GM21619 (cell line): ENCODE measurements around the gene PWWP2A.
"Not testable (repeated sequence)": the region's sequence is repeated elsewhere in the genome, so short reads cannot be mapped to it uniquely, and the experiment has no call there.

Source experiments
- ATAC-seq: cut with Tn5 transposase; IDR thresholded peaks from one replicate; pipeline ENCODE4 v1.9.1; 2021; ENCODE audit not compliant: unreplicated experiment

PWWP2A gene

DNA sequence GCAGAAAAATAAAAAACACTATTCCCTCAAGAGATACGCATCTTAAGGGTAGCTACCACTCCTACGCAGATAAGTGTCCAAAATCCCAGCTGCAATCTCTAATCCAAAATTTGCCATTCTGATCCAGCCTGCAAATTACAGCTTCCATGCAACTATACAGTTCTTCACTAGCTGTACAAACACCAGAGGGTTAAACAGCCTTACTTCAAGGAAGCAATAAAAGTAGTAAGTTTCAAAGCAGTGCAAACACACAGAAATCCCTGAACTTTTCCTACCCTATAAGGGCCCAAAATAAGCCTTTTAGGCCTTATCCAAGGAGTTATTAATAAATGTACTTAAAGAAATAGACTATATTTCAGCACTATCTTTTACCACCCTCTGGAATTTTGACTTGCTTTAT lies 39.5 kb downstream of the PWWP2A start:
- no peak for ATAC-seq

GRCh38 chr5:160076997-160077396 lies 42.3 kb downstream of the PWWP2A start:
- no peak for ATAC-seq

DNA sequence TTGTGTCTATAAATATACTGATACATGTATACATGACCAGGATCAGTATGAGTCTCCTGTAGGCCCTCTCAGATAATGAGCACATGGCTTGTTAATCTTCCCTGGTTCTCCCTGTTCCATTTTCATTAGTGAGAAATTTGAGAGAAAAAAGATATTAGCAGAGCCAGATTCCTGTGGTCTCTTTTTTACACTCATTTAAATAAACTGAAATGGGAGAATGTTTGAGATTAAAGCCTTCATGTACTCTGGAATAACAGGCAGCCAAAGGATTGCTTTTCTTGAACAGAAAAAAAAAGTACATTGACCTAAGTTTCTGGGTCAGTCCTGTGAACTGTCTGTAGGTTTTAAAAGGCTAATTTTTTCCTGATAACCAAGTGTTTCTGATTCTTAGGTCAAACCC lies 44.2 kb downstream of the PWWP2A start:
- no peak for ATAC-seq

- no peak for ATAC-seq
Measured at GRCh38 chr5:160071916-160072315, 47.3 kb downstream of the PWWP2A start.

GRCh38 chr5:160071516-160071915 lies 47.7 kb downstream of the PWWP2A start:
- ATAC-seq = no peak

- not testable (repeated sequence) for ATAC-seq
Measured at GRCh38 chr5:160069120-160069519, 50.1 kb downstream of the PWWP2A start.

DNA sequence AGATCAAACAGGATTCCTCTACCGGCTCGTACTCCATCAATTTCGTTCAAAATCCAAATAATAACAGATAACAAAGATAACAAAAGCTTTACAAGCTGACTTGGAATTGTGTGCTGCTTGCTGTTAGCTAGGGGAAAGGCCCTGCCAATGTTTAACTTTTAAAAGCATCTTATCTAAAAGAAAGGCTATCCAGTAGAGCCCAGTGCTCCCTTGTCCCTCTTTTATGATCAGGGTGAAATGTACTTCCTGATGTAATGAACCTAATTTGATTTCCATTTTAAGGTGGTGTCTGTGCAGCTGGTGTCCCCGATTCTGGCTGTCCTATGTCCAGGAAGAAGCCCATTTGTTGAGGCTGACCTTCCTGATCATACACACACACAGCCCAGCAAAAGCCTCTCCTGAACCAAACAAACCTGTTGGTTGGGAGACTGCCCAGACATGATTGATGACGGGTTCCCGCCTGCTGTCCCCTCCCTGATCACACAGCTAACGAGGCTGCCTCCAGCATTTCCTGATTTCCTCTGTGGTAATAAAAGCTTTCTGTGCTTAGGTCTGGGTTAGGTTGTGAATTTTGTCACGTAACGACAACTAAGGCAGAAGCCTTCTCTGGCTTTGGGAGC lies 54.1 kb downstream of the PWWP2A start:
- no peak for ATAC-seq

DNA sequence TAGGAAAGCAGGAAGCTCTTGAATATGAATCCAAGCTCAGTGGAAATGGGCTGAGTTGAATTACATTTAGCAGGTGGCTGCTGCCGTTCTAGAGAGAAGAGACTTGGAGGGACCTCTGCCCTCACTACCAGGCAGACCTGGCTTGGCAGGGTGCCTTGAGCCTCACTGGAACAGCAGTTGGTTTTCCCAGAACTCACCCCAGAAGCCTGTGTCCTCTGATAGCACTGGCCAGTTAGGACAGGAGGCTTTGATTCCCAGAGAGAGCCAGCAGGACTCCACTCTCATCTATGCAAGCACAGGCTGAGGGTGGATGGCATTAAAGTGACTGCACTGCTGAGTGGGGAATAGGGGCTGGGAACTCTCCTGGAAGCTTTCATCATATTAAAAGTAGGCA lies 54.8 kb downstream of the PWWP2A start:
- no peak for ATAC-seq

DNA sequence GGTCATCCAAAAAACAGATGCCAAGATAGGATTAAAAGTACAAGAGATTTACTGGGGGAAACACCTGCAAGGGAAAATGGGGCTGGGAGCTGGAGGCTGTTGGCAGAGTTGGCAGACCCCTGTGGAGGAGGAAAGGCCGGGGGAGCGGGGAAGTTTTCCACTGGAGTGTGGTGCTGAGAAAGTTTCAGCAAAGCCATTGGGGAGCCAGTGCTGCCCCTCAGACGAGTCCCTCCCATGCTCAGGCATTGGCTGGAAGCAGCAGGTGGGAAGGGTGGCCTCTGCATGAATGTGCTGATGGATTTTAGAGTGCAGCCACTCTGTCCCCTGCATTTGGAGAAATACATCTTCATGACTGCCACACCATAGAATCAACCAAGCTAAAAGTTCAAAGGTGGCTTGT lies 57.5 kb downstream of the PWWP2A start:
- ATAC-seq = no peak

DNA sequence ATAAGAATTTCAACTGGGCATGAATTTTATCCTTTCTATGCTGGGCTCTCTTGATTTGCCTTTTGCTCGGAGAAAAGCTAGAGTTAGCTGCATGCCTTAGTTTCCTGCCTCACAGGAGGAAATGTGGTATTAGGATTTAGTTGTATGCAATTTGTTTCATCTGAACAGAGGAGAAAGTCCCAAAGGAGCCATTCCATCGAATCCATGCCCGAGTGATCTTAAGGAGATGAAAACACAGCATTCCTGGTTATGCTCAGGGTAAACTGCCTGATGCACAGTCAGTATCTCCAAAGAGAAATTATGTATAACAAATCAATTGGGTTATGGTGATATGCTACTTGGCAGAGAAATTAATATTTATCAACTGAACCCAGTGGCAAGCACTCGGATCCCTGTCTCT lies 59.2 kb downstream of the PWWP2A start:
- no peak for ATAC-seq

GRCh38 chr5:160057256-160057655 lies 62.0 kb downstream of the PWWP2A start:
- no peak for ATAC-seq

DNA sequence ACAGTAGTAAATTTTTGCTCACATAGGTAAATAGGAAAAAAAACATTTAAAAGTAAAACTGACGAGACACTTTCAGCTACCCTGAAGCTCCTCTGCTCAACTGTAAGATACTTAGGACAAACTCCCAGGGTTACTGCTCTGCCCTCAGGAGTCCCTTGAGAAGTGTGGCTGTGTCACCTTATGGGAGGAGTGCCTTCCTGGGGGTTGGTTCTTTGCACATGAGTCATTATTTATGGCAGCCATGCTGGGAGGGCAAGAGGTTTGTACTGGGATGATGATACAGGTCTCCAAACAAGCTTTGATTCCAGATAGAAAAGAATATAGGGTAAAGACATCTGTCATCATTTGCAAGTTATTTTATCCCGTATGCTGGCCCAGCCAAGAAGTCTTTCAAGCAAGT lies 64.4 kb downstream of the PWWP2A start:
- ATAC-seq = no peak

- ATAC-seq = no peak
Measured at GRCh38 chr5:160054047-160054446, 65.2 kb downstream of the PWWP2A start.

GRCh38 chr5:160049099-160049498 lies 70.2 kb downstream of the PWWP2A start:
- no peak for ATAC-seq

DNA sequence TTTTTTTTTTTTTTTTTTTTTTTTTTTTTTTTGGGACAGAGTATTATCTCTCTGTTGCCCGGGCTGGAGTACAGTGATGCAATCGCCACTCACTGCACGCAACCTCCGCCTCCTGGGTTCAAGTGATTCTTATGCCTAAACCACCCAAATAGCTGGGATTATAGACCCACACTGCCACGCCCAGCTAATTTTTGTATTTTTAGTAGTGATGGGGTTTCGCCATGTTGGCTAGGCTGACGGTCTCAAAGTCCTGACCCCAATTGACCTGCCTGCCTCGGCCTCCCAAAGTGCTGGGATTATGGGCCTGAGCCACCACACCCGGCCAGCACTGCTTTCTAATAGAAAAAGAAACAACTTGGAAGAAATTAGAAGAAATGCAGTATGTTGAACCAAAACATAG lies 71.1 kb downstream of the PWWP2A start:
- ATAC-seq = no peak

GRCh38 chr5:160047423-160047822 lies 71.8 kb downstream of the PWWP2A start:
- no peak for ATAC-seq

- no peak for ATAC-seq
Measured at GRCh38 chr5:160044967-160045366, 74.3 kb downstream of the PWWP2A start.

DNA sequence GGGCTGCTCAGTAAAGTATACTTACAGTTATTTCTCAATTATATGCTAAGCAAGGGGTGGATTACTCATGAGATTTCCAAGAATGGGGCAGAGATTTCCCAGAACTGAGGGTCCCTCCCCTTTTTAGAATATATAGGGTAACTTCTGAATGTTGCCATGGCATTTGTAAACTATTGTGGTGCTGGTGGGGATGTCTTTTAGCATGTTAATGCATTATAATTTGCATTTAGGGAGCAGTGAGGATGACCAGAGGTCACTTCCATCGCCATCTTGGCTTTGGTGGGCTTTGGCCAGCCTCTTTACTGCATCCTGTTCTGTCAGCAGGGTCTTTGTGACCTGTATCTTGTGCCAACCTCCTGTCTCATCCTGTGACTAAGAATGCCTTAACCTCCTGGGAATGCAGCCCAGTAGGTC lies 74.9 kb downstream of the PWWP2A start:
- ATAC-seq = no peak

DNA sequence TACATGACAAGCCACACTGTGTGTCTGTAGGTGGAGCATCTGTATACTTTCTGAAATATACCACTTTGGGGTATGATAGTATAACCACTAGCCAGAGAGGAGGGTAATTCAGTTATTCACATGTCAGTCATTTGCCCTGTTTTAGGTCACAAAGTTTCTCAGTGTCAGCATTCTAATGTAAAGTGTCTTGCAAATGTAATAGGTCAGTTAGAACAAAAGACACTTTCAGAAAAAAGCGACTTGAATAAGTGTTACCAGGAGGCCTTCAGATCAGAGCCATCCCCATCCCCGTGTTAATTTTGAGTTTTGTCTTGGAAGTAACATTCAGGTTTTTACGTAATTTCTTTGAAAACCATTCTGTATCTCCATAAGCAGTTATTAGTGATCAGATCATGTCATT lies 76.6 kb downstream of the PWWP2A start:
- ATAC-seq = no peak
